ENCODE data around the gene RBM38. TPM values are rescaled to one million over a fixed set of nuclear protein-coding genes. Genes with fewer than 3 reads are reported as not detected.

RBM38 gene
- total and polyA plus RNA-seq, 10 of the 15 experiments (the other 5 are each of a cell fraction or from before 2014, with no cell fraction given) = 0.32 to 118 (median 25.2) TPM

DNA sequence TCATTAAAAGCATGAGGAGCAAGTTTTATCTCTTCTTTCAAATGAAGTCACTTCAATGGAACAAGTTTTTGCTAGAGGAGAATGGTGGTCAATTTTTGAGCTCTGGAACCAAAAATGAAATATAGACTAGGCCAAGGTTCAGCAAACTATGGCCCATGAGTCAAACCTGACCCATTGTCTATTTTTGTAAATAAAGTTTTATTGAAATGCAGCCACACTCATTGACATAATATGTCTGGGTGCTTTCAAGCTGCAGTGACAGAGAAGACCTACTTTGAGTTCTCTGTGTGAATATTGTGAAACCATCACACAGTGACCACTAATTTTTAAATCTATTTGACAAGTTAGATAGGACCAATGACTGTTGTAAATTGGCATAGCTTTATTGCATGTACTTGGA is 26.7 kb upstream of the RBM38 start:
- H3K4me3 ChIP-seq = no peak overlapping the region
- DNase-seq (ENCODE audit: low read depth, low spot score) = no peak
- in situ Hi-C loops (cut with MboI) (no loop called here), intact Hi-C loops (cut with micrococcal nuclease; ENCODE audit: unreplicated experiment) (no loop called here)
- H2AFZ ChIP-seq (ENCODE audit: control insufficient read depth, low read depth, low read length) = no peak overlapping the region
- no TSS peak for BruUV-seq (replicated peaks)
- no peak for FAIRE-seq
- CTCF ChIA-PET = no interaction called here
- no peak for ATAC-seq
- H3K27ac ChIP-seq (ENCODE audit: control insufficient read depth, insufficient read depth) = no peak overlapping the region
- TF ChIP-seq ZBED1 (IDR thresholded peaks at IDR 0.05; ENCODE audit: borderline replicate concordance) (no peak), NRF1 (conservative IDR thresholded peaks at IDR 0.05; ENCODE audit: low read depth, low read length) (no peak)
- TF ChIP-seq, protein P1, sequence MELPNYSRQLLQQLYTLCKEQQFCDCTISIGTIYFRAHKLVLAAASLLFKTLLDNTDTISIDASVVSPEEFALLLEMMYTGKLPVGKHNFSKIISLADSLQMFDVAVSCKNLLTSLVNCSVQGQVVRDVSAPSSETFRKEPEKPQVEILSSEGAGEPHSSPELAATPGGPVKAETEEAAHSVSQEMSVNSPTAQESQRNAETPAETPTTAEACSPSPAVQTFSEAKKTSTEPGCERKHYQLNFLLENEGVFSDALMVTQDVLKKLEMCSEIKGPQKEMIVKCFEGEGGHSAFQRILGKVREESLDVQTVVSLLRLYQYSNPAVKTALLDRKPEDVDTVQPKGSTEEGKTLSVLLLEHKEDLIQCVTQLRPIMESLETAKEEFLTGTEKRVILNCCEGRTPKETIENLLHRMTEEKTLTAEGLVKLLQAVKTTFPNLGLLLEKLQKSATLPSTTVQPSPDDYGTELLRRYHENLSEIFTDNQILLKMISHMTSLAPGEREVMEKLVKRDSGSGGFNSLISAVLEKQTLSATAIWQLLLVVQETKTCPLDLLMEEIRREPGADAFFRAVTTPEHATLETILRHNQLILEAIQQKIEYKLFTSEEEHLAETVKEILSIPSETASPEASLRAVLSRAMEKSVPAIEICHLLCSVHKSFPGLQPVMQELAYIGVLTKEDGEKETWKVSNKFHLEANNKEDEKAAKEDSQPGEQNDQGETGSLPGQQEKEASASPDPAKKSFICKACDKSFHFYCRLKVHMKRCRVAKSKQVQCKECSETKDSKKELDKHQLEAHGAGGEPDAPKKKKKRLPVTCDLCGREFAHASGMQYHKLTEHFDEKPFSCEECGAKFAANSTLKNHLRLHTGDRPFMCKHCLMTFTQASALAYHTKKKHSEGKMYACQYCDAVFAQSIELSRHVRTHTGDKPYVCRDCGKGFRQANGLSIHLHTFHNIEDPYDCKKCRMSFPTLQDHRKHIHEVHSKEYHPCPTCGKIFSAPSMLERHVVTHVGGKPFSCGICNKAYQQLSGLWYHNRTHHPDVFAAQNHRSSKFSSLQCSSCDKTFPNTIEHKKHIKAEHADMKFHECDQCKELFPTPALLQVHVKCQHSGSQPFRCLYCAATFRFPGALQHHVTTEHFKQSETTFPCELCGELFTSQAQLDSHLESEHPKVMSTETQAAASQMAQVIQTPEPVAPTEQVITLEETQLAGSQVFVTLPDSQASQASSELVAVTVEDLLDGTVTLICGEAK (IDR thresholded peaks at IDR 0.05; ENCODE audit: borderline replicate concordance) = peak; percentile 77
- SMC1A ChIA-PET (ENCODE audit: uncharacterized antibody, unreplicated experiment) = interaction anchor here (1.4 kb wide), 1 partner anchor 17 kb away, joined by 3 read pairs; no protein-coding TSS in a partner anchor
- no peaks in the 10 kb centered on the region for H4K20me1 ChIP-seq (ENCODE audit: control insufficient read depth, insufficient read depth)
- no peaks in the 10 kb centered on the region for H3K9me3 ChIP-seq (replicated peaks; ENCODE audit: control insufficient read depth, insufficient read depth, low read length)
- H3K9ac ChIP-seq (ENCODE audit: control insufficient read depth, insufficient read depth, low read length) = no peak overlapping the region
- H3K27me3 ChIP-seq (replicated peaks in 1 of 2; ENCODE audit: control insufficient read depth in 2 of 2, insufficient read depth in 2 of 2, low read length in 1 of 2) = no peaks in the 10 kb centered on the region
- H3K79me2 ChIP-seq (ENCODE audit: control insufficient read depth, insufficient read depth, low read length) = no peaks in the 10 kb centered on the region
- RAD21 ChIA-PET (ENCODE audit: unreplicated experiment) = no interaction called here
- POLR2A ChIA-PET = no interaction called here
- H3K36me3 ChIP-seq (ENCODE audit: control insufficient read depth in 2 of 2, insufficient read depth in 2 of 2, low read length in 1 of 2) = peaks cover 17 to 42% of the 10 kb centered on the region in 2 experiments
- H3K4me1 ChIP-seq (ENCODE audit: control insufficient read depth, insufficient read depth, low read length) = no peaks in the 10 kb centered on the region
- no peak overlapping the region for H3K4me2 ChIP-seq (ENCODE audit: control insufficient read depth, insufficient read depth)

GRCh38 chr20:57369596-57369995 is 21.6 kb upstream of the RBM38 start:
- no peak for ATAC-seq
- CTCF ChIA-PET = interaction anchor here (0.9 to 1.5 kb wide), 3 partner anchors 8 to 129 kb away, joined by 3 to 5 read pairs (median 4); no protein-coding TSS in a partner anchor

More at GRCh38 chr20:57369596-57369995, 21.6 kb upstream of the RBM38 start:
- intact Hi-C loops (cut with micrococcal nuclease; ENCODE audit: unreplicated experiment) (no loop called here), in situ Hi-C loops (cut with MboI) (no loop called here)
- BruUV-seq (replicated peaks) = no TSS peak
- no peak overlapping the region for H3K4me3 ChIP-seq
- WGBS (ENCODE audit: insufficient coverage, insufficient replicate concordance, low lambda C conversion rate, missing lambda C conversion rate) = 68% methylated on average over 3 of the region's 3 CpGs
- no peaks in the 10 kb centered on the region for H3K79me2 ChIP-seq (ENCODE audit: control insufficient read depth, insufficient read depth, low read length)
- POLR2A ChIA-PET = no interaction called here
- TF ChIP-seq, protein P2, sequence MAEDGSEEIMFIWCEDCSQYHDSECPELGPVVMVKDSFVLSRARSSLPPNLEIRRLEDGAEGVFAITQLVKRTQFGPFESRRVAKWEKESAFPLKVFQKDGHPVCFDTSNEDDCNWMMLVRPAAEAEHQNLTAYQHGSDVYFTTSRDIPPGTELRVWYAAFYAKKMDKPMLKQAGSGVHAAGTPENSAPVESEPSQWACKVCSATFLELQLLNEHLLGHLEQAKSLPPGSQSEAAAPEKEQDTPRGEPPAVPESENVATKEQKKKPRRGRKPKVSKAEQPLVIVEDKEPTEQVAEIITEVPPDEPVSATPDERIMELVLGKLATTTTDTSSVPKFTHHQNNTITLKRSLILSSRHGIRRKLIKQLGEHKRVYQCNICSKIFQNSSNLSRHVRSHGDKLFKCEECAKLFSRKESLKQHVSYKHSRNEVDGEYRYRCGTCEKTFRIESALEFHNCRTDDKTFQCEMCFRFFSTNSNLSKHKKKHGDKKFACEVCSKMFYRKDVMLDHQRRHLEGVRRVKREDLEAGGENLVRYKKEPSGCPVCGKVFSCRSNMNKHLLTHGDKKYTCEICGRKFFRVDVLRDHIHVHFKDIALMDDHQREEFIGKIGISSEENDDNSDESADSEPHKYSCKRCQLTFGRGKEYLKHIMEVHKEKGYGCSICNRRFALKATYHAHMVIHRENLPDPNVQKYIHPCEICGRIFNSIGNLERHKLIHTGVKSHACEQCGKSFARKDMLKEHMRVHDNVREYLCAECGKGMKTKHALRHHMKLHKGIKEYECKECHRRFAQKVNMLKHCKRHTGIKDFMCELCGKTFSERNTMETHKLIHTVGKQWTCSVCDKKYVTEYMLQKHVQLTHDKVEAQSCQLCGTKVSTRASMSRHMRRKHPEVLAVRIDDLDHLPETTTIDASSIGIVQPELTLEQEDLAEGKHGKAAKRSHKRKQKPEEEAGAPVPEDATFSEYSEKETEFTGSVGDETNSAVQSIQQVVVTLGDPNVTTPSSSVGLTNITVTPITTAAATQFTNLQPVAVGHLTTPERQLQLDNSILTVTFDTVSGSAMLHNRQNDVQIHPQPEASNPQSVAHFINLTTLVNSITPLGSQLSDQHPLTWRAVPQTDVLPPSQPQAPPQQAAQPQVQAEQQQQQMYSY (CRISPR knock-in tag; IDR thresholded peaks at IDR 0.05) = no peak
- no peak for TF ChIP-seq CBFB (IDR thresholded peaks at IDR 0.05; ENCODE audit: low read depth)
- TF ChIP-seq MEF2B (IDR thresholded peaks at IDR 0.05; ENCODE audit: partially characterized antibody, poor library complexity, severe bottlenecking) = no peak
- TF ChIP-seq, protein P3, sequence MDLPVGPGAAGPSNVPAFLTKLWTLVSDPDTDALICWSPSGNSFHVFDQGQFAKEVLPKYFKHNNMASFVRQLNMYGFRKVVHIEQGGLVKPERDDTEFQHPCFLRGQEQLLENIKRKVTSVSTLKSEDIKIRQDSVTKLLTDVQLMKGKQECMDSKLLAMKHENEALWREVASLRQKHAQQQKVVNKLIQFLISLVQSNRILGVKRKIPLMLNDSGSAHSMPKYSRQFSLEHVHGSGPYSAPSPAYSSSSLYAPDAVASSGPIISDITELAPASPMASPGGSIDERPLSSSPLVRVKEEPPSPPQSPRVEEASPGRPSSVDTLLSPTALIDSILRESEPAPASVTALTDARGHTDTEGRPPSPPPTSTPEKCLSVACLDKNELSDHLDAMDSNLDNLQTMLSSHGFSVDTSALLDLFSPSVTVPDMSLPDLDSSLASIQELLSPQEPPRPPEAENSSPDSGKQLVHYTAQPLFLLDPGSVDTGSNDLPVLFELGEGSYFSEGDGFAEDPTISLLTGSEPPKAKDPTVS (IDR thresholded peaks at IDR 0.05; ENCODE audit: low read depth, low read length) = no peak
- no peak for TF ChIP-seq ZNF207 (IDR thresholded peaks at IDR 0.05; ENCODE audit: borderline replicate concordance)
- FAIRE-seq = no peak
- H3K36me3 ChIP-seq (ENCODE audit: control insufficient read depth in 2 of 2, insufficient read depth in 2 of 2, low read length in 1 of 2) = peaks cover 33 to 62% of the 10 kb centered on the region in 2 experiments
- H3K4me2 ChIP-seq (ENCODE audit: control insufficient read depth, insufficient read depth) = no peak overlapping the region
- no peak overlapping the region for H2AFZ ChIP-seq (ENCODE audit: control insufficient read depth, low read depth, low read length)
- RAD21 ChIA-PET (ENCODE audit: unreplicated experiment) = no interaction called here
- SMC1A ChIA-PET (ENCODE audit: uncharacterized antibody, unreplicated experiment) = interaction anchor here (0.6 to 0.9 kb wide), 2 partner anchors 8 to 9 kb away, joined by 3 read pairs; no protein-coding TSS in a partner anchor
- no peak for DNase-seq (ENCODE audit: low read depth, low spot score)
- no peak overlapping the region for H3K27ac ChIP-seq (ENCODE audit: control insufficient read depth, insufficient read depth)
- no peaks in the 10 kb centered on the region for H3K9me3 ChIP-seq (replicated peaks; ENCODE audit: control insufficient read depth, insufficient read depth, low read length)
- no peaks in the 10 kb centered on the region for H4K20me1 ChIP-seq (ENCODE audit: control insufficient read depth, insufficient read depth)
- H3K4me1 ChIP-seq (ENCODE audit: control insufficient read depth, insufficient read depth, low read length) = no peaks in the 10 kb centered on the region
- H3K27me3 ChIP-seq (replicated peaks in 1 of 2; ENCODE audit: control insufficient read depth in 2 of 2, insufficient read depth in 2 of 2, low read length in 1 of 2) = no peaks in the 10 kb centered on the region
- no peak overlapping the region for H3K9ac ChIP-seq (ENCODE audit: control insufficient read depth, insufficient read depth, low read length)

Data from GM12878 (cell line).